ENCODE measurements around the gene RELA. TPM values are rescaled to one million over a fixed set of nuclear protein-coding genes. Genes with fewer than 3 reads are reported as not detected.

The RELA gene
- polyA plus RNA-seq, 1 of the 3 experiments (the other 2 are of a cell fraction): 49.5 TPM

DNA sequence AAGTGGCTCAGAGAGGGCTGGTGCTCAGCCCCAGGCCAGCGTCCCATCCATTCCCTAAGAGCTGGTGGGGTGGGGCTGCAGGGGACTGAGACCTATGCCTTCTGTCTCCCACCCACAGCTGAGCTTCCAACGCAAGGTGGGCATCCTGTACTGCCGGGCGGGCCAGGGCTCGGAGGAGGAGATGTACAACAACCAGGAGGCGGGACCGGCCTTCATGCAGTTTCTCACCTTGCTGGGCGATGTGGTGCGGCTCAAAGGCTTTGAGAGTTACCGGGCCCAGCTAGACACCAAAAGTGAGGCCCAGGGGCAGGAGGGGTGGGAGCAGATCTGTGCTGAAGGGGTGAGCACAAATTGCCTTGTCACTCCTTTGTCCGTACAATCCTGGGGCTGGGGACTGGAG lies 17.9 kb downstream of the RELA start:
- WGBS (ENCODE audit: low lambda C conversion rate): 100% methylated on average over 3 of the region's 11 CpGs
- peaks cover 8 to 10% of the 10 kb centered on the region in 2 experiments for H3K36me3 ChIP-seq (replicated peaks in 1 of 2; ENCODE audit: control insufficient read depth in 1 of 2, insufficient read depth in 2 of 2, low read length in 1 of 2)
- ChIA-PET POLR2A (no interaction called here), CTCF (no interaction called here)
- no peaks in the 10 kb centered on the region for H3K9me3 ChIP-seq
- peaks cover 2% of the 10 kb centered on the region; the same call in 1 of the 2 replicates for H3K79me2 ChIP-seq (ENCODE audit: insufficient read depth)
- no peak overlapping the region for H3K9ac ChIP-seq
- no peak for DNase-seq
- H4K20me1 ChIP-seq (ENCODE audit: insufficient read depth): no peaks in the 10 kb centered on the region
- H3K27me3 ChIP-seq (ENCODE audit: insufficient read depth): no peaks in the 10 kb centered on the region
- H3K4me3 ChIP-seq (ENCODE audit: low read depth in 2 of 2, low read length in 1 of 2): no peak overlapping the region
- TF ChIP-seq GATA2 (CRISPR knock-in tag; IDR thresholded peaks at IDR 0.05): no peak
- TF ChIP-seq TAF1 (IDR thresholded peaks at IDR 0.05; ENCODE audit: borderline replicate concordance, low read depth, low read length): no peak
- TF ChIP-seq POLR2AphosphoS5 (IDR thresholded peaks at IDR 0.05; ENCODE audit: low read depth, low read length): no peak
- TF ChIP-seq, protein P1, sequence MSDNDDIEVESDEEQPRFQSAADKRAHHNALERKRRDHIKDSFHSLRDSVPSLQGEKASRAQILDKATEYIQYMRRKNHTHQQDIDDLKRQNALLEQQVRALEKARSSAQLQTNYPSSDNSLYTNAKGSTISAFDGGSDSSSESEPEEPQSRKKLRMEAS (IDR thresholded peaks at IDR 0.05; ENCODE audit: low read depth): no peak
- TF ChIP-seq RFX5 (IDR thresholded peaks at IDR 0.05; ENCODE audit: low read length): no peak
- no peak for TF ChIP-seq SMC3 (IDR thresholded peaks at IDR 0.05; ENCODE audit: low read depth, low read length)
- TF ChIP-seq, protein P2, sequence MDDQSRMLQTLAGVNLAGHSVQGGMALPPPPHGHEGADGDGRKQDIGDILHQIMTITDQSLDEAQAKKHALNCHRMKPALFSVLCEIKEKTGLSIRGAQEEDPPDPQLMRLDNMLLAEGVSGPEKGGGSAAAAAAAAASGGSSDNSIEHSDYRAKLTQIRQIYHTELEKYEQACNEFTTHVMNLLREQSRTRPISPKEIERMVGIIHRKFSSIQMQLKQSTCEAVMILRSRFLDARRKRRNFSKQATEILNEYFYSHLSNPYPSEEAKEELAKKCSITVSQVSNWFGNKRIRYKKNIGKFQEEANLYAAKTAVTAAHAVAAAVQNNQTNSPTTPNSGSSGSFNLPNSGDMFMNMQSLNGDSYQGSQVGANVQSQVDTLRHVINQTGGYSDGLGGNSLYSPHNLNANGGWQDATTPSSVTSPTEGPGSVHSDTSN (IDR thresholded peaks at IDR 0.05): no peak
- TF ChIP-seq, protein P3, sequence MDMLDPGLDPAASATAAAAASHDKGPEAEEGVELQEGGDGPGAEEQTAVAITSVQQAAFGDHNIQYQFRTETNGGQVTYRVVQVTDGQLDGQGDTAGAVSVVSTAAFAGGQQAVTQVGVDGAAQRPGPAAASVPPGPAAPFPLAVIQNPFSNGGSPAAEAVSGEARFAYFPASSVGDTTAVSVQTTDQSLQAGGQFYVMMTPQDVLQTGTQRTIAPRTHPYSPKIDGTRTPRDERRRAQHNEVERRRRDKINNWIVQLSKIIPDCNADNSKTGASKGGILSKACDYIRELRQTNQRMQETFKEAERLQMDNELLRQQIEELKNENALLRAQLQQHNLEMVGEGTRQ (IDR thresholded peaks at IDR 0.05; ENCODE audit: borderline replicate concordance, low read depth, low read length): no peak
- no peak for TF ChIP-seq CHD2 (IDR thresholded peaks at IDR 0.05; ENCODE audit: low read length, partially characterized antibody)
- TF ChIP-seq, protein P4, sequence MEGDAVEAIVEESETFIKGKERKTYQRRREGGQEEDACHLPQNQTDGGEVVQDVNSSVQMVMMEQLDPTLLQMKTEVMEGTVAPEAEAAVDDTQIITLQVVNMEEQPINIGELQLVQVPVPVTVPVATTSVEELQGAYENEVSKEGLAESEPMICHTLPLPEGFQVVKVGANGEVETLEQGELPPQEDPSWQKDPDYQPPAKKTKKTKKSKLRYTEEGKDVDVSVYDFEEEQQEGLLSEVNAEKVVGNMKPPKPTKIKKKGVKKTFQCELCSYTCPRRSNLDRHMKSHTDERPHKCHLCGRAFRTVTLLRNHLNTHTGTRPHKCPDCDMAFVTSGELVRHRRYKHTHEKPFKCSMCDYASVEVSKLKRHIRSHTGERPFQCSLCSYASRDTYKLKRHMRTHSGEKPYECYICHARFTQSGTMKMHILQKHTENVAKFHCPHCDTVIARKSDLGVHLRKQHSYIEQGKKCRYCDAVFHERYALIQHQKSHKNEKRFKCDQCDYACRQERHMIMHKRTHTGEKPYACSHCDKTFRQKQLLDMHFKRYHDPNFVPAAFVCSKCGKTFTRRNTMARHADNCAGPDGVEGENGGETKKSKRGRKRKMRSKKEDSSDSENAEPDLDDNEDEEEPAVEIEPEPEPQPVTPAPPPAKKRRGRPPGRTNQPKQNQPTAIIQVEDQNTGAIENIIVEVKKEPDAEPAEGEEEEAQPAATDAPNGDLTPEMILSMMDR (IDR thresholded peaks at IDR 0.05): no peak
- TF ChIP-seq EZH2phosphoT487 (IDR thresholded peaks at IDR 0.05; ENCODE audit: borderline replicate concordance, low read depth): no peak
- no peak for TF ChIP-seq NRF1 (IDR thresholded peaks at IDR 0.05; ENCODE audit: low read depth, low read length)
- TF ChIP-seq FOSL2 (IDR thresholded peaks at IDR 0.05; ENCODE audit: borderline replicate concordance, low read depth): no peak
- TF ChIP-seq NFIC (IDR thresholded peaks at IDR 0.05; ENCODE audit: borderline replicate concordance): no peak
- TF ChIP-seq MXI1 (IDR thresholded peaks at IDR 0.05; ENCODE audit: low read depth, low read length): no peak
- peaks cover 15% of the 10 kb centered on the region for H3F3A ChIP-seq (replicated peaks; ENCODE audit: insufficient read depth)
- no peak overlapping the region for H3K4me2 ChIP-seq
- H3K4me1 ChIP-seq (ENCODE audit: control insufficient read depth in 1 of 2, insufficient read depth in 2 of 2, low read depth in 1 of 2, low read length in 1 of 2): peaks cover 0 to 6% of the 10 kb centered on the region in 2 experiments; a peak in 2 of 4 replicates
- no peak overlapping the region for H3K27ac ChIP-seq (ENCODE audit: low read depth in 2 of 2, low read length in 1 of 2)
- no peak overlapping the region for H2AFZ ChIP-seq (ENCODE audit: low read depth)
- no peaks in the 10 kb centered on the region for H3K9me2 ChIP-seq
